Measurements from ENCODE around the gene MDFI. TPM values are rescaled to one million over a fixed set of nuclear protein-coding genes. Genes with fewer than 3 reads are reported as not detected.

MDFI gene
- total and polyA plus RNA-seq, 3 donors from 2014 or later = 12.9 to 16.0 (median 15.1) TPM

- Histone ChIP-seq H3K9me3 (no peaks in the 10 kb centered on the region), H3K27me3 (no peaks in the 10 kb centered on the region), H3K4me3 (peak overlapping the region; percentile 58 to 73), H3K4me1 (peaks cover 17% of the 10 kb centered on the region), H3K27ac (peak overlapping the region; percentile 88 to 95), H3K36me3 (ENCODE audit: low read depth, missing control alignments) (no peaks in the 10 kb centered on the region)
- no peak for TF ChIP-seq POLR2A (IDR thresholded peaks at IDR 0.05)
- no peak for TF ChIP-seq CTCF (IDR thresholded peaks at IDR 0.05)
- no peak for DNase-seq
- WGBS, 2 donors = 0 to 5% methylated on average over 8 to 18 of the region's 18 CpGs
- intact Hi-C loops (cut with DNase I; ENCODE audit: low total_unique reads) = loop anchor here (5.0 to 10.0 kb wide), 2 partner anchors 81 to 218 kb away; no protein-coding TSS in a partner anchor
These were observed 44.9 kb downstream of the MDFI start for GRCh38 chr6:41683273-41683522.

GRCh38 chr6:41683523-41684310 lies 45.4 kb downstream of the MDFI start:
- H3K4me1 ChIP-seq = peaks cover 17% of the 10 kb centered on the region
- DNase-seq = peak; percentile 90
- TF ChIP-seq CTCF (IDR thresholded peaks at IDR 0.05) (peak; percentile 84 to 94 (median 88)), POLR2A (IDR thresholded peaks at IDR 0.05) (no peak)
- H3K4me3 ChIP-seq = peak overlapping the region; percentile 58 to 73
- H3K36me3 ChIP-seq (ENCODE audit: low read depth, missing control alignments) = no peaks in the 10 kb centered on the region
- H3K27me3 ChIP-seq = no peaks in the 10 kb centered on the region
- no peaks in the 10 kb centered on the region for H3K9me3 ChIP-seq
- H3K27ac ChIP-seq = peak overlapping the region; percentile 88 to 95
- WGBS, 2 donors = 13% methylated on average over 33 to 38 of the region's 38 CpGs
- intact Hi-C loops (cut with DNase I; ENCODE audit: low total_unique reads) = loop anchor here (5.0 to 10.0 kb wide), 2 partner anchors 81 to 219 kb away; no protein-coding TSS in a partner anchor

- DNase-seq = no peak
- no peak overlapping the region for H3K4me3 ChIP-seq
- H3K36me3 ChIP-seq (ENCODE audit: low read depth, missing control alignments) = no peaks in the 10 kb centered on the region
- no peaks in the 10 kb centered on the region for H3K27me3 ChIP-seq
- intact Hi-C loops (cut with DNase I; ENCODE audit: low total_unique reads) = loop anchor here (5.0 to 10.0 kb wide), 2 partner anchors 82 to 220 kb away; no protein-coding TSS in a partner anchor
- no peak overlapping the region for H3K27ac ChIP-seq
- 77 to 81% methylated on average over 10 to 25 of the region's 25 CpGs for WGBS, 2 donors
- no peaks in the 10 kb centered on the region for H3K9me3 ChIP-seq
- H3K4me1 ChIP-seq = peaks cover 17% of the 10 kb centered on the region
- TF ChIP-seq POLR2A (IDR thresholded peaks at IDR 0.05) (no peak), CTCF (IDR thresholded peaks at IDR 0.05) (no peak)
These were observed 46.3 kb downstream of the MDFI start for GRCh38 chr6:41684311-41685180.

- WGBS, 2 donors = 89 to 93% methylated on average over 3 to 7 of the region's 7 CpGs
- intact Hi-C loops (cut with DNase I; ENCODE audit: low total_unique reads) = loop anchor here (10.0 kb wide), 1 partner anchor 221 kb away; no protein-coding TSS in a partner anchor
- no peaks in the 10 kb centered on the region for H3K36me3 ChIP-seq (ENCODE audit: low read depth, missing control alignments)
These were observed 47.5 kb downstream of the MDFI start for GRCh38 chr6:41685641-41686380.

More at GRCh38 chr6:41685641-41686380, 47.5 kb downstream of the MDFI start:
- DNase-seq = no peak
- Histone ChIP-seq H3K27me3 (no peaks in the 10 kb centered on the region), H3K27ac (no peak overlapping the region), H3K9me3 (no peaks in the 10 kb centered on the region), H3K4me1 (peaks cover 17% of the 10 kb centered on the region), H3K4me3 (no peak overlapping the region)
- TF ChIP-seq CTCF (IDR thresholded peaks at IDR 0.05) (no peak), POLR2A (IDR thresholded peaks at IDR 0.05) (no peak)

Measured in testis (tissue), 3 donors.